Measurements from ENCODE around the gene RUNX1.

Gene RUNX1

GRCh38 chr21:34884346-34884929 lies 164.7 kb downstream of the RUNX1 start:
- H3K36me3 Mint-ChIP-seq (ENCODE audit: low read depth): peaks cover 33% of the 10 kb centered on the region
- no peaks in the 10 kb centered on the region for H3K9me3 Mint-ChIP-seq
- peak overlapping the region; percentile 26 for H3K4me3 Mint-ChIP-seq
- no peak overlapping the region for H3K27ac Mint-ChIP-seq
- peaks cover 5% of the 10 kb centered on the region for H3K27me3 Mint-ChIP-seq (ENCODE audit: low read depth)
- peaks cover 50% of the 10 kb centered on the region for H3K4me1 Mint-ChIP-seq (ENCODE audit: low read depth)

GRCh38 chr21:34883491-34884271 lies 165.4 kb downstream of the RUNX1 start:
- peaks cover 34% of the 10 kb centered on the region for H3K36me3 Mint-ChIP-seq (ENCODE audit: low read depth)
- peak overlapping the region; percentile 62 for H3K4me3 Mint-ChIP-seq
- H3K4me1 Mint-ChIP-seq (ENCODE audit: low read depth): peaks cover 50% of the 10 kb centered on the region
- no peaks in the 10 kb centered on the region for H3K9me3 Mint-ChIP-seq
- peaks cover 5% of the 10 kb centered on the region for H3K27me3 Mint-ChIP-seq (ENCODE audit: low read depth)
- peak overlapping the region; percentile 6 for H3K27ac Mint-ChIP-seq

DNA sequence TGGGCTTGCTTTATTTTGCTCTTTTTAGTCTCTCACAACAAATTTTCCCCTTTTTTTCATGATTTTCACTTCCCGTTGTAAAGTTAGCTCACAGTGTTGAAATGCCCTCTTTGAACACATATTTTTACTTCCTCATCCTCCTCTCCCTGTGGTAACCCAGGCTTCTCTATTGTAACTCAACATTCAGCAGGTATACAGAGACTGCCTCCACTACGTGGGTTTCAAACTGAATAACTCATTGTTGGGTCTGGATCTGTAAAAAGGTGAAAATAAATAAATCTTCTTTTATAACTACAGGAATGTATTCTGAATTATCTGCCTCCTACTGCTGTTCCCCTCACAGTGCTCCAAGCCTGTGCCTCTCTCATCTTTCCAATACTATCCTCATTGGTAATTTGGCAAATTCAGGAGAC lies 166.4 kb downstream of the RUNX1 start:
- Mint-ChIP-seq H3K9me3 (no peaks in the 10 kb centered on the region), H3K4me1 (ENCODE audit: low read depth) (peaks cover 48% of the 10 kb centered on the region), H3K36me3 (ENCODE audit: low read depth) (peaks cover 40% of the 10 kb centered on the region), H3K27ac (peak overlapping the region; percentile 10), H3K4me3 (peak overlapping the region; percentile 35), H3K27me3 (ENCODE audit: low read depth) (peaks cover under 1% of the 10 kb centered on the region)

GRCh38 chr21:34881839-34882371 lies 167.2 kb downstream of the RUNX1 start:
- H3K4me1 Mint-ChIP-seq (ENCODE audit: low read depth): peaks cover 49% of the 10 kb centered on the region
- H3K27me3 Mint-ChIP-seq (ENCODE audit: low read depth): no peaks in the 10 kb centered on the region
- no peaks in the 10 kb centered on the region for H3K9me3 Mint-ChIP-seq
- H3K27ac Mint-ChIP-seq: peak overlapping the region; percentile 13
- H3K4me3 Mint-ChIP-seq: no peak overlapping the region
- peaks cover 45% of the 10 kb centered on the region for H3K36me3 Mint-ChIP-seq (ENCODE audit: low read depth)

- Mint-ChIP-seq H3K27me3 (ENCODE audit: low read depth) (no peaks in the 10 kb centered on the region), H3K4me3 (no peak overlapping the region), H3K27ac (no peak overlapping the region), H3K9me3 (no peaks in the 10 kb centered on the region), H3K36me3 (ENCODE audit: low read depth) (peaks cover 45% of the 10 kb centered on the region), H3K4me1 (ENCODE audit: low read depth) (peaks cover 49% of the 10 kb centered on the region)
Observed at GRCh38 chr21:34881421-34881820, 167.7 kb downstream of the RUNX1 start.

- Mint-ChIP-seq H3K27ac (peak overlapping the region; percentile 18), H3K27me3 (ENCODE audit: low read depth) (no peaks in the 10 kb centered on the region), H3K36me3 (ENCODE audit: low read depth) (peaks cover 52% of the 10 kb centered on the region), H3K4me1 (ENCODE audit: low read depth) (peaks cover 54% of the 10 kb centered on the region), H3K9me3 (no peaks in the 10 kb centered on the region), H3K4me3 (no peak overlapping the region)
Observed at GRCh38 chr21:34880401-34880800, 168.7 kb downstream of the RUNX1 start.

GRCh38 chr21:34878940-34879339 lies 170.2 kb downstream of the RUNX1 start:
- Mint-ChIP-seq H3K4me3 (no peak overlapping the region), H3K27ac (no peak overlapping the region), H3K4me1 (ENCODE audit: low read depth) (peaks cover 55% of the 10 kb centered on the region), H3K9me3 (no peaks in the 10 kb centered on the region), H3K36me3 (ENCODE audit: low read depth) (peaks cover 56% of the 10 kb centered on the region), H3K27me3 (ENCODE audit: low read depth) (no peaks in the 10 kb centered on the region)

GRCh38 chr21:34878501-34878900 lies 170.6 kb downstream of the RUNX1 start:
- Mint-ChIP-seq H3K9me3 (no peaks in the 10 kb centered on the region), H3K4me3 (no peak overlapping the region), H3K27me3 (ENCODE audit: low read depth) (no peaks in the 10 kb centered on the region), H3K36me3 (ENCODE audit: low read depth) (peaks cover 55% of the 10 kb centered on the region), H3K27ac (no peak overlapping the region), H3K4me1 (ENCODE audit: low read depth) (peaks cover 50% of the 10 kb centered on the region)

DNA sequence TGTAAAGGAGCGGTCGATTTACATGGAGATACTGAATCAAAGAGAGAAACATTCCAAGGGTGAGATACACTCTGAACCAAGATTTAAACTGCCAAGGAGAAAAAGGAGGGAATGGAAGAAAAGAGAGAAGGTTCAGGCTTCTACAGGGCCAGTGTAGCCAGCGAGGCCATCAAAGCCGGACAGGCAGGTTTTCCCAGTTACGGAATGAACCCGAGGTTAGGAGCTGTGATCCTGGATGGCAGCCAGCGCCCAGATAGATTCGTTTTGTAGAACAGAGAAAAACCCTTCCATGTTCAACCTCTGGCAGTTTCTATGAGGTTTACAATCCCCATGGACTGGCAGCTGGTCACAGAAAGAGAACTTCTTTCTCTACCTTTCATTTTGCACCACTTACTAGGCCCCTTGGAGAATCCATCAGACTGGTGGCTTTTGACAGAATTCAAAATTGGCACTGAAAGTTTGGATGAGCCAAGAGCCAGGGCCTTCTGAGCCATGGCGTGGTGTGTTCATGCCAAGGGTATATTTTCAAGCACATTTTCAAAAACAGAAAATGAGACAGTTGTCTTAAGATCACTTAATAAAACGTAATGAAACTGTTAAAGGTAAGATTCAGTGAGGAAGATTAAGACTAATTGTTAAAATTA lies 171.5 kb downstream of the RUNX1 start:
- Mint-ChIP-seq H3K4me1 (ENCODE audit: low read depth) (peaks cover 43% of the 10 kb centered on the region), H3K27me3 (ENCODE audit: low read depth) (no peaks in the 10 kb centered on the region), H3K27ac (no peak overlapping the region), H3K4me3 (no peak overlapping the region), H3K9me3 (no peaks in the 10 kb centered on the region), H3K36me3 (ENCODE audit: low read depth) (peaks cover 53% of the 10 kb centered on the region)

DNA sequence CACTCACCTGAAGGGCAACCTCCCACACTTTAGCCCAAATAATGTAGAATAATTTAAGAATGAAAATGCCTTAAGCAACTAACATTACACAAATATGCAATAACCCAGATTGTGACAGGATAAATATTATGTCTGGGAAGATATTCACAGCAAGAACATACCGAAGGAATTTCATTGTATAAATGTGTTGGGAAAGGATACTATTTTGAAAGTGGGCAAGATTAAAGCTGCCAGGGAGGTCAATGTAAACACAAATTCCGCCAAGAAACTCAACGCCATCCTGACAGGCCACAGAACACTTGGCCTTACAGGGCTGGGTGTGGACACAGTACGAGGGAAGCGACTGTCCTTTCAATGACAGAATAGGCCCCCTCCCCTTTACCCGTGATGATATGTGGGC lies 173.3 kb downstream of the RUNX1 start:
- Mint-ChIP-seq H3K27ac (no peak overlapping the region), H3K9me3 (no peaks in the 10 kb centered on the region), H3K4me3 (no peak overlapping the region), H3K36me3 (ENCODE audit: low read depth) (peaks cover 51% of the 10 kb centered on the region), H3K4me1 (ENCODE audit: low read depth) (peaks cover 38% of the 10 kb centered on the region), H3K27me3 (ENCODE audit: low read depth) (no peaks in the 10 kb centered on the region)

- no peaks in the 10 kb centered on the region for H3K27me3 Mint-ChIP-seq (ENCODE audit: low read depth)
- H3K27ac Mint-ChIP-seq: no peak overlapping the region
- H3K36me3 Mint-ChIP-seq (ENCODE audit: low read depth): peaks cover 47% of the 10 kb centered on the region
- peaks cover 35% of the 10 kb centered on the region for H3K4me1 Mint-ChIP-seq (ENCODE audit: low read depth)
- H3K4me3 Mint-ChIP-seq: no peak overlapping the region
- H3K9me3 Mint-ChIP-seq: no peaks in the 10 kb centered on the region
Observed at GRCh38 chr21:34874684-34875513, 174.2 kb downstream of the RUNX1 start.

DNA sequence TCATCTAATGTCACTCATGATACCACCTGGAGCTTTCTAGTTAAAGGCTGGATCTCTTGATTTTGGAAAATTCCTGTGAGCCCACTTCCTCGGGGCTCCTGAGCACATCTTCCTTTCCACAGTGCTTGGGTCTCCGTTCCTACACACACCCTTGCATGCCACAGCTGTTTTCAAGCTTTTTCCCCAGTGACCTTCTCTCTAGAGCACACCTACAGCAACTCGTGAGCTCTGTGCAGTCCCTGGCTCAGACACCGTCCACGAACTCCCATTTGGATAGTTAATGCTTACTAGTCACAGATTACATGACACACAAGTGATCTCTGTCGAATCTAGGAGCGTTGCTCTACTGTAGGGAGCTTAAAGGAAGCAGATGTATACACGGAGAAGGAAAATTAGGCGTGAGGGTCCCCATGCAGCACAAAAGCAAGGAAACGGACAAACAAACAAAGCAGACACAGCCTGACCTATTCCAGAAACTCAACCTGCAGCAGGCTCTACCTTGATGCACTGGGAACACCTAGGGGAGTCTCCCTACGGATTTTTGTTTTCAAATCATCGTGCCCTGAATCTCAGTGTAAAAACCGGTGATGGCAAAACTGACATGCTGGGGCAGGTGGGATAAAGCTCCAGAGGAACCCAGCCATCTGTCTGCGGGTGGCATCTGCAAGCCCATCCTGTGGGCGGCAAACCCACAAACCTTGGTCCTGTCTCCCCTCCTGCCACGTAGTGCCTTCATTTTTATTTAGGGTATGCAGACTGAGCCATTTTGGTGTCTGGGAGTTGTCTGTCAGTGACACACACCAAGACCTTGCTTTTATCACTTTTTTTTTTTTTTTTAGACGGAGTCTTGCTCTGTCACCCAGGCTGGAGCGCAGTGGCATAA lies 177.8 kb downstream of the RUNX1 start:
- Mint-ChIP-seq H3K4me1 (ENCODE audit: low read depth) (peaks cover 45% of the 10 kb centered on the region), H3K36me3 (ENCODE audit: low read depth) (peaks cover 46% of the 10 kb centered on the region)

DNA sequence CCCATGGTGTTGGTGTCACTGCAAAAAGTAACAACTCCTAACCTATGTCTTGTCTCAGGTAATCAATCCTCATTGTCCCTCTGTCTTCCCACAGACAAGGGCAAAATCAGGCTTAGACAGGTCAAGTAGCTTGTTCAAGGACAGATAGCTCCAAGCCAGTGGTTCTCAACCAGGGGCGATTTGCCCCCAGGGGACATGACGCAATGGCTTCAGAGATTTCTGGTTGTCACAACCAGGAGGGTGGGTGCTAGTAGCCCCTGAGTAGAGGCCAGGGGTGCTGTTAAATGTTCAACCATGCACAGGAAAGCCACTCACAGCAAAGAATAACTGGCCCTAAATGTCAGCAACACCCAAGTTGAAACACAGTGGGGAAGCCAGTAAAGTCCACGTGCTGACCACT lies 178.9 kb downstream of the RUNX1 start:
- H3K27me3 Mint-ChIP-seq (ENCODE audit: low read depth): no peaks in the 10 kb centered on the region
- peaks cover 48% of the 10 kb centered on the region for H3K36me3 Mint-ChIP-seq (ENCODE audit: low read depth)
- no peak overlapping the region for H3K4me3 Mint-ChIP-seq
- H3K4me1 Mint-ChIP-seq (ENCODE audit: low read depth): peaks cover 47% of the 10 kb centered on the region
- no peaks in the 10 kb centered on the region for H3K9me3 Mint-ChIP-seq
- H3K27ac Mint-ChIP-seq: no peak overlapping the region

More for the DNA sequence above, 177.8 kb downstream of the RUNX1 start:
- Mint-ChIP-seq H3K27ac (no peak overlapping the region), H3K4me3 (no peak overlapping the region), H3K9me3 (no peaks in the 10 kb centered on the region), H3K27me3 (ENCODE audit: low read depth) (no peaks in the 10 kb centered on the region)

All from T-helper 1 cell treated with Interleukin-12 subunit alpha and Interleukin-12 subunit beta and Interleukin-4 antibody, amounts not matched to agents 30 μg/mL and 1 μg/mL, for 36 hours (primary cell).